H9 (cell line): Measurements from ENCODE around the gene EXOC2. TPM values are rescaled to one million over a fixed set of nuclear protein-coding genes. Genes with fewer than 3 reads are reported as not detected.

ENCODE experiments used
- DNase-seq: peaks from one replicate; pipeline ENCODE4 v3.0.0-alpha.2; 2017
- H2AFZ ChIP-seq: one replicate; pipeline ENCODE4 v1.6.1; 2013; ENCODE audit warnings: mild to moderate bottlenecking, low read length, control low read depth, moderate library complexity
- H2AK5ac ChIP-seq: 2 replicates; pipeline ENCODE4 v1.6.1; 2013; ENCODE audit warnings: low read length, control low read depth, mixed read lengths; ENCODE audit not compliant: insufficient read length
- H2BK120ac ChIP-seq: one replicate; pipeline ENCODE4 v1.6.1; 2013; ENCODE audit warnings: low read depth, mild to moderate bottlenecking, low read length, control low read depth, inconsistent platforms; ENCODE audit not compliant: poor library complexity, severe bottlenecking
- H2BK12ac ChIP-seq: 2 replicates; pipeline ENCODE4 v1.6.1; 2013; ENCODE audit warnings: low read length, control low read depth, mixed read lengths, low read depth; ENCODE audit not compliant: insufficient read length
- H2BK15ac ChIP-seq: 2 replicates; pipeline ENCODE4 v1.6.1; 2013; ENCODE audit warnings: low read depth, low read length, control low read depth
- H2BK20ac ChIP-seq: one replicate; pipeline ENCODE4 v1.6.1; 2013; ENCODE audit warnings: low read depth, mild to moderate bottlenecking, low read length, control low read depth, inconsistent platforms; ENCODE audit not compliant: poor library complexity, severe bottlenecking
- H2BK5ac ChIP-seq: 2 replicates; pipeline ENCODE4 v1.6.1; 2013; ENCODE audit warnings: low read length, control low read depth, mixed read lengths; ENCODE audit not compliant: insufficient read length
- H3K14ac ChIP-seq: 2 replicates; pipeline ENCODE4 v1.6.1; 2013; ENCODE audit warnings: low read length, control low read depth; ENCODE audit not compliant: insufficient read depth
- H3K18ac ChIP-seq: 2 replicates; pipeline ENCODE4 v1.6.1; 2013; ENCODE audit warnings: low read depth, mild to moderate bottlenecking, mixed read lengths, low read length, control low read depth; ENCODE audit not compliant: insufficient read length
- H3K23ac ChIP-seq: 2 replicates; pipeline ENCODE4 v1.6.1; 2013; ENCODE audit warnings: low read length, control low read depth, mixed read lengths, low read depth; ENCODE audit not compliant: insufficient read length
- H3K23me2 ChIP-seq: 2 replicates; pipeline ENCODE4 v1.6.1; 2013; ENCODE audit warnings: low read depth, mild to moderate bottlenecking, mixed read lengths, low read length, control low read depth; ENCODE audit not compliant: insufficient read length, poor library complexity, severe bottlenecking
- H3K27ac ChIP-seq: 2 replicates; pipeline ENCODE4 v1.5.1; 2013; ENCODE audit warnings: low read length, control low read depth, mixed read lengths, low read depth; ENCODE audit not compliant: insufficient read length
- H3K27me3 ChIP-seq: 2 replicates; pipeline ENCODE4 v1.6.1; 2013; ENCODE audit warnings: low read length, control low read depth, inconsistent platforms; ENCODE audit not compliant: insufficient read depth
- H3K4ac ChIP-seq: 2 replicates; pipeline ENCODE4 v1.6.1; 2013; ENCODE audit warnings: low read depth, mild to moderate bottlenecking, control low read depth, inconsistent platforms, low read length, moderate library complexity
- H3K4me1 ChIP-seq: 2 replicates; pipeline ENCODE4 v1.6.1; 2013; ENCODE audit warnings: low read length, control low read depth, inconsistent platforms; ENCODE audit not compliant: insufficient read depth
- H3K4me2 ChIP-seq: 2 replicates; pipeline ENCODE4 v1.6.1; 2013; ENCODE audit warnings: low read length, control low read depth, mixed read lengths; ENCODE audit not compliant: insufficient read length, insufficient read depth
- H3K56ac ChIP-seq: 2 replicates; pipeline ENCODE4 v1.6.1; 2013; ENCODE audit warnings: low read depth, mild to moderate bottlenecking, mixed read lengths, low read length, control low read depth; ENCODE audit not compliant: insufficient read length
- H3K79me1 ChIP-seq: 2 replicates; pipeline ENCODE4 v1.6.1; 2013; ENCODE audit warnings: low read depth, mild to moderate bottlenecking, moderate library complexity, low read length, control low read depth, inconsistent platforms; ENCODE audit not compliant: insufficient read depth, poor library complexity, severe bottlenecking
- H3K79me2 ChIP-seq: 2 replicates; pipeline ENCODE4 v1.6.1; 2013; ENCODE audit warnings: low read length, control low read depth, inconsistent platforms; ENCODE audit not compliant: insufficient read depth
- H3K9ac ChIP-seq: 2 replicates; pipeline ENCODE4 v1.6.1; 2013; ENCODE audit warnings: low read length, control low read depth, mixed read lengths; ENCODE audit not compliant: insufficient read length; ENCODE audit errors: extremely low read depth
- H3K9me3 ChIP-seq: one replicate; pipeline ENCODE4 v1.6.1; 2013; ENCODE audit warnings: low read depth, low read length, inconsistent platforms; ENCODE audit not compliant: control insufficient read depth
- H3T11ph ChIP-seq: one replicate; pipeline ENCODE4 v1.6.1; 2013; ENCODE audit warnings: mild to moderate bottlenecking, low read length, control low read depth, inconsistent platforms
- H4K20me1 ChIP-seq: one replicate; pipeline ENCODE4 v1.6.1; 2013; ENCODE audit not compliant: control insufficient read depth, insufficient read length, insufficient read depth
- H4K5ac ChIP-seq: 2 replicates; pipeline ENCODE4 v1.6.1; 2013; ENCODE audit warnings: low read depth, mild to moderate bottlenecking, mixed read lengths, low read length, control low read depth; ENCODE audit not compliant: insufficient read length
- H4K8ac ChIP-seq: replicated peaks from 2 replicates; pipeline ENCODE4 v1.6.1; 2013; ENCODE audit warnings: low read length, control low read depth, mixed read lengths, low read depth; ENCODE audit not compliant: insufficient read length
- H4K91ac ChIP-seq: 2 replicates; pipeline ENCODE4 v1.6.1; 2013; ENCODE audit warnings: low read depth, mild to moderate bottlenecking, moderate library complexity, mixed read lengths, low read length, control low read depth; ENCODE audit not compliant: insufficient read length
- H3K27ac Mint-ChIP-seq, 3 experiments: 2 replicates in 2 of 3; 3 replicates in 1 of 3; pipeline ENCODE4 v1.8.0; 2020 to 2021; ENCODE audit warnings: mixed read lengths in 3 of 3, mild to moderate bottlenecking in 1 of 3, moderate library complexity in 1 of 3
- H3K27me3 Mint-ChIP-seq: 2 replicates; pipeline ENCODE4 v1.8.0; 2021; ENCODE audit warnings: low read depth, mild to moderate bottlenecking, moderate library complexity, mixed read lengths
- H3K36me3 Mint-ChIP-seq, 3 experiments: 2 replicates in 2 of 3; 3 replicates in 1 of 3; pipeline ENCODE4 v1.8.0; 2020 to 2021; ENCODE audit warnings: low read depth in 3 of 3, mixed read lengths in 3 of 3; ENCODE audit not compliant: insufficient read depth in 1 of 3
- H3K4me1 Mint-ChIP-seq, 2 experiments: 2 replicates each; pipeline ENCODE4 v1.8.0; 2020; ENCODE audit warnings: mixed read lengths in 2 of 2
- H3K4me3 Mint-ChIP-seq, 2 experiments: 2 replicates in 1 of 2; 3 replicates in 1 of 2; pipeline ENCODE4 v1.8.0; 2020 to 2021; ENCODE audit warnings: mild to moderate bottlenecking in 2 of 2, mixed read lengths in 2 of 2, moderate library complexity in 1 of 2
- H3K9me3 Mint-ChIP-seq, 2 experiments: 2 replicates in 1 of 2; 3 replicates in 1 of 2; pipeline ENCODE4 v1.8.0; 2020; ENCODE audit warnings: mild to moderate bottlenecking in 2 of 2, mixed read lengths in 2 of 2, moderate library complexity in 1 of 2
- CTCF ChIP-seq: fragments of 200-600 bp; sonication (generic); conservative IDR thresholded peaks from 3 replicates; pipeline ENCODE4 v1.8.0; 2021; ENCODE audit warnings: antibody characterized with exemption, mild to moderate bottlenecking
- WGBS: extraction: QIAGEN DNeasy Blood & Tissue Kit; methylation state at CpG from one replicate; pipeline ENCODE4 v1.1.7; 2013; ENCODE audit warnings: missing lambda C conversion rate, low lambda C conversion rate, mixed read lengths; ENCODE audit not compliant: insufficient read length; ENCODE audit errors: extremely low coverage; 5-methylcytosine and 5-hydroxymethylcytosine counted together
- total RNA-seq: library from RNA; stranded (reverse); gene quantifications from 2 replicates; pipeline ENCODE4 v1.2.1, GENCODE V29; 2021

The EXOC2 gene
- total RNA-seq, 1 experiment from 2014 or later = 29.9 TPM

GRCh38 chr6:551829-552350 is 141.0 kb downstream of the EXOC2 start:
- H3K9ac ChIP-seq = no peak overlapping the region
- no peak overlapping the region for H2BK120ac ChIP-seq
- no peak overlapping the region for H4K5ac ChIP-seq
- no peak overlapping the region for H4K8ac ChIP-seq
- H3K27ac Mint-ChIP-seq = peak overlapping the region; percentile 88 to 92 (median 89)
- H3K79me1 ChIP-seq = no peaks in the 10 kb centered on the region
- H3K27me3 Mint-ChIP-seq = no peaks in the 10 kb centered on the region
- no peak overlapping the region for H3K27ac ChIP-seq
- no peak overlapping the region for H2AK5ac ChIP-seq
- no peak overlapping the region for H4K91ac ChIP-seq
- H3K27me3 ChIP-seq = no peaks in the 10 kb centered on the region
- H2BK20ac ChIP-seq = no peak overlapping the region
- H3K4me3 Mint-ChIP-seq = no peak overlapping the region
- WGBS = no CpG with 5 or more reads among the region's 12 CpGs
- no peaks in the 10 kb centered on the region for H3K79me2 ChIP-seq
- H2BK12ac ChIP-seq = no peak overlapping the region
- no peak overlapping the region for H3K18ac ChIP-seq
- no peaks in the 10 kb centered on the region for H3K9me3 Mint-ChIP-seq
- H3K36me3 Mint-ChIP-seq = peaks cover 3 to 35% (median 34%) of the 10 kb centered on the region in 3 experiments; a peak in 6 of 7 replicates
- H3K56ac ChIP-seq = no peak overlapping the region
- no peaks in the 10 kb centered on the region for H3K9me3 ChIP-seq
- H3K4me1 ChIP-seq = peaks cover 4% of the 10 kb centered on the region; the same call in 1 of the 2 replicates
- H3K4me1 Mint-ChIP-seq = peaks cover 18 to 22% of the 10 kb centered on the region in 2 experiments
- H2AFZ ChIP-seq = no peak overlapping the region
- H3K4me2 ChIP-seq = no peak overlapping the region
- H2BK15ac ChIP-seq = no peak overlapping the region
- no peak overlapping the region for H3K4ac ChIP-seq
- H3T11ph ChIP-seq = no peak overlapping the region
- no peak overlapping the region for H3K23ac ChIP-seq
- H4K20me1 ChIP-seq = no peaks in the 10 kb centered on the region
- H2BK5ac ChIP-seq = no peak overlapping the region
- no peak overlapping the region for H3K14ac ChIP-seq
- no peaks in the 10 kb centered on the region for H3K23me2 ChIP-seq
- TF ChIP-seq CTCF = no peak
- DNase-seq = no peak
